GM12878 (cell line): Measurements from ENCODE around the gene RPL13A.

Experiments used
- CREM ChIP-seq: IDR thresholded peaks from 2 replicates; pipeline ENCODE4 v1.6.1; 2014; ENCODE audit warnings: antibody characterized with exemption, low read depth
- CTCF ChIP-seq, 3 experiments: IDR thresholded peaks in 2 of 3; conservative IDR thresholded peaks in 1 of 3; 2 replicates each; pipeline ENCODE4 v1.5.1; 2011; ENCODE audit warnings: low read depth in 3 of 3, low read length in 3 of 3, mild to moderate bottlenecking in 3 of 3, control low read depth in 2 of 3, moderate library complexity in 2 of 3, inconsistent platforms in 1 of 3, mixed read lengths in 1 of 3; ENCODE audit not compliant: control insufficient read depth in 2 of 3, insufficient read depth in 1 of 3; ENCODE audit errors: extremely low read depth in 1 of 3
- E2F8 ChIP-seq: fragments of 450-650 bp; IDR thresholded peaks from 2 replicates; pipeline ENCODE4 v1.6.1; 2018; ENCODE audit warnings: mild to moderate bottlenecking, low read depth, moderate library complexity; ENCODE audit not compliant: partially characterized antibody
- EZH2 ChIP-seq: IDR thresholded peaks from 2 replicates; pipeline ENCODE4 v1.6.1; 2012; ENCODE audit warnings: low read depth, mild to moderate bottlenecking, control low read depth, inconsistent platforms, low read length, borderline replicate concordance; ENCODE audit not compliant: control insufficient read depth
- NFXL1 ChIP-seq: fragments of 450-650 bp; IDR thresholded peaks from 2 replicates; pipeline ENCODE4 v1.6.1; 2017; ENCODE audit warnings: antibody characterized with exemption, mild to moderate bottlenecking, borderline replicate concordance
- POLR2A ChIP-seq: IDR thresholded peaks from 2 replicates; pipeline ENCODE4 v1.6.1; 2011; ENCODE audit warnings: low read depth, mild to moderate bottlenecking, low read length
- ZNF384 ChIP-seq: IDR thresholded peaks from 2 replicates; pipeline ENCODE4 v1.6.1; 2012; ENCODE audit warnings: low read depth, mild to moderate bottlenecking, low read length, improper control_type of control experiment, borderline replicate concordance
- TF ChIP-seq, protein P1 (sequence below): IDR thresholded peaks from 2 replicates; pipeline ENCODE4 v1.6.1; 2011; ENCODE audit warnings: borderline replicate concordance, low read depth, mild to moderate bottlenecking, moderate library complexity, mixed read lengths, low read length; ENCODE audit not compliant: insufficient read depth; ENCODE audit errors: extremely low read length
- TF ChIP-seq, protein P2 (sequence below): fragments of 450-650 bp; IDR thresholded peaks from 2 replicates; pipeline ENCODE4 v1.6.1; 2016; ENCODE audit warnings: mild to moderate bottlenecking

DNA sequence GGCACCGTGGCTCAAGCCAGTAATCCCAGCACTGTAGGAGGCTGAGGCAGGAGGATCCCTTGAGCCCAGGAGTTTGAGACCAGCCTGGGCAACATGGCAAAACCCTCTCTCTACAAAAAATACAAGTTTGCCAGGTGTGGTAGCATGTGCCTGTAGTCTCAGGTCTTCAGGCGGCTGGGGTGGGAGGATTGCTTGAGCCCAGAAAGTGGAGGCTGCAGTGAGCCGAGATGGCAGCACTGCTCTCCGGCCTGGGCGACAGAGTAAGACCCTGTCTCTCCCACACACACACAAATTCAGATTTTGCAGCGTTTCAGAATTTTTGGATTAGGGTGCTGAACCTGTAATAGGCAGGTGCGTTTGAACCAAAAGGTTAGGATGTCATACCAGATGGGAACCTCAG lies 11.1 kb downstream of the RPL13A start:
- no peak for TF ChIP-seq CTCF (IDR thresholded peaks at IDR 0.05 in 2 of 3, conservative IDR thresholded peaks at IDR 0.05 in 1 of 3; ENCODE audit: control insufficient read depth in 2 of 3, extremely low read depth in 1 of 3, insufficient read depth in 1 of 3, low read depth in 3 of 3, low read length in 3 of 3)
- TF ChIP-seq, protein P1, sequence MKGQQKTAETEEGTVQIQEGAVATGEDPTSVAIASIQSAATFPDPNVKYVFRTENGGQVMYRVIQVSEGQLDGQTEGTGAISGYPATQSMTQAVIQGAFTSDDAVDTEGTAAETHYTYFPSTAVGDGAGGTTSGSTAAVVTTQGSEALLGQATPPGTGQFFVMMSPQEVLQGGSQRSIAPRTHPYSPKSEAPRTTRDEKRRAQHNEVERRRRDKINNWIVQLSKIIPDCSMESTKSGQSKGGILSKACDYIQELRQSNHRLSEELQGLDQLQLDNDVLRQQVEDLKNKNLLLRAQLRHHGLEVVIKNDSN = no peak
- no peak for TF ChIP-seq E2F8
- no peak for TF ChIP-seq NFXL1
- TF ChIP-seq CREM = no peak
- no peak for TF ChIP-seq EZH2
- TF ChIP-seq, protein P2, sequence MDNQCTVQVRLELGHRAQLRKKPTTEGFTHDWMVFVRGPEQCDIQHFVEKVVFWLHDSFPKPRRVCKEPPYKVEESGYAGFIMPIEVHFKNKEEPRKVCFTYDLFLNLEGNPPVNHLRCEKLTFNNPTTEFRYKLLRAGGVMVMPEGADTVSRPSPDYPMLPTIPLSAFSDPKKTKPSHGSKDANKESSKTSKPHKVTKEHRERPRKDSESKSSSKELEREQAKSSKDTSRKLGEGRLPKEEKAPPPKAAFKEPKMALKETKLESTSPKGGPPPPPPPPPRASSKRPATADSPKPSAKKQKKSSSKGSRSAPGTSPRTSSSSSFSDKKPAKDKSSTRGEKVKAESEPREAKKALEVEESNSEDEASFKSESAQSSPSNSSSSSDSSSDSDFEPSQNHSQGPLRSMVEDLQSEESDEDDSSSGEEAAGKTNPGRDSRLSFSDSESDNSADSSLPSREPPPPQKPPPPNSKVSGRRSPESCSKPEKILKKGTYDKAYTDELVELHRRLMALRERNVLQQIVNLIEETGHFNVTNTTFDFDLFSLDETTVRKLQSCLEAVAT = no peak
- no peak for TF ChIP-seq POLR2A
- no peak for TF ChIP-seq ZNF384
